H1 (cell line): ENCODE data around the gene MCM3. TPM values are rescaled to one million over a fixed set of nuclear protein-coding genes. Genes with fewer than 3 reads are reported as not detected.

Experiments
- CTCF ChIA-PET: fragments of 300-600 bp; sonication (Branson Sonifier 250); formaldehyde crosslinking; loops from one replicate; lab custom pipeline; 2021; ENCODE audit not compliant: partially characterized antibody; lab: Charles Lee
- POLR2A ChIA-PET: fragments of 300-600 bp; sonication (Branson Sonifier 250); formaldehyde crosslinking; loops from one replicate; lab custom pipeline; 2021; ENCODE audit warnings: inconsistent platforms; ENCODE audit not compliant: partially characterized antibody; lab: Charles Lee
- DNase-seq, 2 experiments: peaks; one replicate each; pipeline versions ENCODE4 v3.0.0 to v3.0.0-alpha.2; 2010 to 2022; ENCODE audit warnings: low spot score in 2 of 2, low read depth in 1 of 2, mixed read lengths in 1 of 2
- FAIRE-seq: peaks from 2 replicates; lab custom pipeline; 2011; peaks lifted over from hg19 to GRCh38; lab: Jason Lieb, UNC
- H2AFZ ChIP-seq: 2 replicates; pipeline ENCODE4 v1.8.1; 2012; ENCODE audit warnings: low read length, inconsistent platforms
- H2AK5ac ChIP-seq: 2 replicates; pipeline ENCODE4 v1.6.1; 2013; ENCODE audit warnings: low read depth, low read length
- H2BK120ac ChIP-seq: replicated peaks from 2 replicates; pipeline ENCODE3; 2013; ENCODE audit warnings: low read depth, low read length, inconsistent platforms
- H2BK12ac ChIP-seq: 2 replicates; pipeline ENCODE4 v1.6.1; 2013; ENCODE audit warnings: low read depth, low read length
- H2BK15ac ChIP-seq: 2 replicates; pipeline ENCODE4 v1.6.1; 2013; ENCODE audit warnings: low read length
- H2BK20ac ChIP-seq: 2 replicates; pipeline ENCODE4 v1.6.1; 2013; ENCODE audit warnings: low read length
- H2BK5ac ChIP-seq: 2 replicates; pipeline ENCODE4 v1.6.1; 2013; ENCODE audit warnings: low read depth, low read length
- H3K14ac ChIP-seq: 2 replicates; pipeline ENCODE4 v1.6.1; 2013; ENCODE audit warnings: inconsistent platforms; ENCODE audit not compliant: insufficient read length
- H3K18ac ChIP-seq: 2 replicates; pipeline ENCODE4 v1.6.1; 2013; ENCODE audit warnings: low read length; ENCODE audit errors: extremely low read depth
- H3K23ac ChIP-seq: 2 replicates; pipeline ENCODE4 v1.6.1; 2013; ENCODE audit warnings: inconsistent platforms; ENCODE audit not compliant: insufficient read length
- H3K23me2 ChIP-seq: 2 replicates; pipeline ENCODE4 v1.6.1; 2013; ENCODE audit warnings: low read depth, low read length
- H3K27ac ChIP-seq: 2 replicates; pipeline ENCODE4 v1.6.1; 2011; ENCODE audit warnings: low read depth, low read length, inconsistent platforms
- H3K27me3 ChIP-seq, 4 experiments: replicated peaks in 1 of 4; 1 replicate in 1 of 4; 2 replicates in 3 of 4; pipeline versions ENCODE4 v1.6.1 to v1.8.1; 2011 to 2013; ENCODE audit warnings: low read length in 3 of 4, mild to moderate bottlenecking in 3 of 4, inconsistent platforms in 2 of 4, mixed read lengths in 2 of 4, moderate library complexity in 1 of 4; ENCODE audit not compliant: control insufficient read depth in 3 of 4, insufficient read depth in 3 of 4; ENCODE audit errors: extremely low read depth in 1 of 4
- H3K36me3 ChIP-seq, 4 experiments: 2 replicates each; pipeline versions ENCODE4 v1.6.1 to v1.8.1; 2011 to 2013; ENCODE audit warnings: mild to moderate bottlenecking in 4 of 4, low read length in 3 of 4, moderate library complexity in 2 of 4, control low read depth in 1 of 4, inconsistent platforms in 1 of 4; ENCODE audit not compliant: insufficient read depth in 4 of 4, control insufficient read depth in 2 of 4
- H3K4ac ChIP-seq: replicated peaks from 2 replicates; pipeline ENCODE3; 2013; ENCODE audit warnings: low read length, low read depth, mixed read lengths, inconsistent platforms; ENCODE audit not compliant: insufficient read length
- H3K4me1 ChIP-seq, 4 experiments: replicated peaks in 1 of 4; 1 replicate in 1 of 4; 2 replicates in 3 of 4; pipeline versions ENCODE4 v1.6.1 to v1.8.1; 2011 to 2013; ENCODE audit warnings: low read length in 3 of 4, inconsistent platforms in 2 of 4, mixed read lengths in 1 of 4; ENCODE audit not compliant: insufficient read depth in 4 of 4, control insufficient read depth in 3 of 4
- H3K4me2 ChIP-seq, 2 experiments: 2 replicates each; pipeline versions ENCODE4 v1.6.1 to v1.8.1; 2011 to 2013; ENCODE audit warnings: low read depth in 2 of 2, low read length in 2 of 2, control low read depth in 1 of 2, inconsistent platforms in 1 of 2, mild to moderate bottlenecking in 1 of 2; ENCODE audit not compliant: insufficient read depth in 1 of 2
- H3K4me3 ChIP-seq, 4 experiments: fragments of 200-600, 300-600 bp in 1 of 4; sonication (generic), shearing (Covaris generic), sonication (Bioruptor Twin) in 1 of 4; 2 replicates each; pipeline versions ENCODE4 v1.5.1 to v1.8.1; 2011 to 2016; ENCODE audit warnings: low read length in 4 of 4, low read depth in 3 of 4, control low read depth in 2 of 4, inconsistent platforms in 2 of 4, mild to moderate bottlenecking in 2 of 4, mixed read lengths in 1 of 4, moderate library complexity in 1 of 4; ENCODE audit not compliant: insufficient read depth in 2 of 4; ENCODE audit errors: extremely low read depth in 1 of 4
- H3K56ac ChIP-seq: replicated peaks from 2 replicates; pipeline ENCODE3; 2013; ENCODE audit warnings: low read depth, mild to moderate bottlenecking, mixed read lengths, low read length, inconsistent platforms; ENCODE audit not compliant: insufficient read length
- H3K79me1 ChIP-seq: 2 replicates; pipeline ENCODE4 v1.6.1; 2013; ENCODE audit warnings: low read depth, low read length, control low read depth
- H3K79me2 ChIP-seq, 2 experiments: 2 replicates each; pipeline versions ENCODE4 v1.6.1 to v1.8.1; 2012 to 2013; ENCODE audit warnings: low read length in 2 of 2, mild to moderate bottlenecking in 2 of 2, inconsistent platforms in 1 of 2; ENCODE audit not compliant: insufficient read depth in 2 of 2, control insufficient read depth in 1 of 2
- H3K9ac ChIP-seq, 4 experiments: replicated peaks in 1 of 4; 1 replicate in 1 of 4; 2 replicates in 3 of 4; pipeline versions ENCODE4 v1.6.1 to v1.8.1; 2011 to 2013; ENCODE audit warnings: low read depth in 3 of 4, low read length in 3 of 4, control low read depth in 2 of 4, mild to moderate bottlenecking in 2 of 4, moderate library complexity in 2 of 4, inconsistent platforms in 1 of 4; ENCODE audit errors: extremely low read depth in 1 of 4
- H3K9me3 ChIP-seq, 2 experiments: 2 replicates each; pipeline versions ENCODE4 v1.6.1 to v1.8.1; 2012 to 2013; ENCODE audit warnings: mild to moderate bottlenecking in 2 of 2, moderate library complexity in 2 of 2, control low read depth in 1 of 2, inconsistent platforms in 1 of 2, low read depth in 1 of 2, low read length in 1 of 2, mixed read lengths in 1 of 2; ENCODE audit not compliant: insufficient read depth in 2 of 2
- H4K20me1 ChIP-seq, 2 experiments: replicated peaks in 1 of 2; 2 replicates each; pipeline versions ENCODE3 to v1.8.1; 2011 to 2013; ENCODE audit warnings: inconsistent platforms in 2 of 2, low read length in 2 of 2, mild to moderate bottlenecking in 1 of 2; ENCODE audit not compliant: insufficient read depth in 2 of 2, control insufficient read depth in 1 of 2
- H4K5ac ChIP-seq: 2 replicates; pipeline ENCODE4 v1.6.1; 2013; ENCODE audit warnings: low read length, low read depth, mixed read lengths, inconsistent platforms; ENCODE audit not compliant: insufficient read length
- H4K8ac ChIP-seq: 2 replicates; pipeline ENCODE4 v1.8.0; 2013; ENCODE audit warnings: mild to moderate bottlenecking, moderate library complexity, low read length, inconsistent platforms; ENCODE audit not compliant: insufficient read depth; ENCODE audit errors: extremely low read depth
- H4K91ac ChIP-seq: replicated peaks from 2 replicates; pipeline ENCODE3; 2013; ENCODE audit warnings: low read length, mixed read lengths, inconsistent platforms; ENCODE audit not compliant: insufficient read length
- BRCA1 ChIP-seq: IDR thresholded peaks from 2 replicates; pipeline ENCODE4 v1.6.1; 2012; ENCODE audit warnings: low read depth, low read length, improper control_type of control experiment
- CTCF ChIP-seq, 3 experiments: IDR thresholded peaks; 1 replicate in 2 of 3; 2 replicates in 1 of 3; pipeline versions ENCODE4 v1.5.1 to v1.6.1; 2011; ENCODE audit warnings: low read length in 3 of 3, mild to moderate bottlenecking in 3 of 3, inconsistent platforms in 2 of 3, low read depth in 1 of 3, moderate library complexity in 1 of 3; ENCODE audit not compliant: insufficient read depth in 1 of 3; ENCODE audit errors: control extremely low read depth in 1 of 3
- E2F6 ChIP-seq: IDR thresholded peaks from 2 replicates; pipeline ENCODE4 v1.6.1; 2012; ENCODE audit warnings: inconsistent platforms
- EGR1 ChIP-seq: IDR thresholded peaks from 2 replicates; pipeline ENCODE4 v1.6.1; 2011; ENCODE audit warnings: low read depth, low read length, borderline replicate concordance
- GTF2F1 ChIP-seq: IDR thresholded peaks from 2 replicates; pipeline ENCODE4 v1.6.1; 2012; ENCODE audit warnings: low read depth, low read length, improper control_type of control experiment, borderline replicate concordance
- KDM4A ChIP-seq: IDR thresholded peaks from one replicate; pipeline ENCODE4 v1.7.1; 2012; ENCODE audit warnings: low read depth, mild to moderate bottlenecking, moderate library complexity, low read length, inconsistent platforms; ENCODE audit not compliant: severe bottlenecking
- NANOG ChIP-seq: IDR thresholded peaks from 2 replicates; pipeline ENCODE4 v1.6.1; 2011; ENCODE audit warnings: low read length, low read depth, mild to moderate bottlenecking, inconsistent platforms; ENCODE audit not compliant: insufficient read depth, poor library complexity, severe bottlenecking
- RBBP5 ChIP-seq: IDR thresholded peaks from 2 replicates; pipeline ENCODE4 v1.7.1; 2012; ENCODE audit warnings: low read depth, mild to moderate bottlenecking, inconsistent platforms, low read length, moderate library complexity, borderline replicate concordance
- SIX5 ChIP-seq: IDR thresholded peaks from 2 replicates; pipeline ENCODE4 v1.6.1; 2011; ENCODE audit warnings: mild to moderate bottlenecking, low read depth, low read length
- SUZ12 ChIP-seq: fragments of 200-600 bp; sonication (generic); IDR thresholded peaks from 2 replicates; pipeline ENCODE4 v1.6.1; 2012; ENCODE audit warnings: mild to moderate bottlenecking, inconsistent platforms, low read length, moderate library complexity, mixed read lengths
- YY1 ChIP-seq: IDR thresholded peaks from 2 replicates; pipeline ENCODE4 v1.6.1; 2011; ENCODE audit warnings: low read depth, mild to moderate bottlenecking, low read length
- WGBS, 2 experiments: shearing (Covaris generic) in 1 of 2; methylation state at CpG; one replicate each; pipeline versions ENCODE4 v1.1.6 to v1.1.7; 2013 to 2015; ENCODE audit warnings: low lambda C conversion rate in 2 of 2, mixed read lengths in 2 of 2, inconsistent platforms in 1 of 2, low coverage in 1 of 2, missing lambda C conversion rate in 1 of 2; ENCODE audit not compliant: insufficient replicate concordance in 2 of 2, insufficient coverage in 1 of 2, insufficient read length in 1 of 2; ENCODE audit errors: extremely low coverage in 1 of 2, missing lambda C conversion rate in 1 of 2; 5-methylcytosine and 5-hydroxymethylcytosine counted together
- polyA plus RNA-seq, 7 experiments: library from polyadenylated mRNA; depleted of rRNA in 3 of 7; stranded (reverse) in 5 of 7; unstranded in 2 of 7; fragments of >200 nt in 5 of 7; fragments of 200-250 nt in 2 of 7; gene quantifications; 1 replicate in 5 of 7; 2 replicates in 1 of 7; 4 replicates in 1 of 7; pipeline versions ENCODE4 v1.2.1 to v1.2.3, GENCODE V29; 2011 to 2013; ENCODE audit warnings: missing spikeins in 2 of 7, mixed read lengths in 2 of 7
- total RNA-seq: library from RNA; stranded (reverse); fragmentation: NEBNext Ultra II Directional; extraction: Animal tissue kit (Norgen Biotek cat#: 25700); gene quantifications from 2 replicates; pipeline ENCODE4 v1.2.1, GENCODE V29; 2021

Gene MCM3
- total and polyA plus RNA-seq, 2 of the 8 experiments (the other 6 are each of a cell fraction or from before 2014, with no cell fraction given): 275 to 293 TPM

- POLR2A ChIA-PET: no interaction called here
- H4K5ac ChIP-seq: no peak overlapping the region
- H3K9ac ChIP-seq: no peak overlapping the region
- no peak overlapping the region for H2BK120ac ChIP-seq
- H3K4me2 ChIP-seq: no peak overlapping the region
- H2AK5ac ChIP-seq: no peak overlapping the region
- no peak overlapping the region for H3K27ac ChIP-seq
- DNase-seq: no peak
- no peak overlapping the region for H3K18ac ChIP-seq
- no peaks in the 10 kb centered on the region for H3K27me3 ChIP-seq
- H4K20me1 ChIP-seq: no peaks in the 10 kb centered on the region
- no peaks in the 10 kb centered on the region for H3K9me3 ChIP-seq
- H3K14ac ChIP-seq: no peak overlapping the region
- CTCF ChIA-PET: interaction anchor here (1.3 to 1.5 kb wide), 2 partner anchors 83 to 153 kb away, joined by 3 to 5 read pairs; no protein-coding TSS in a partner anchor
- no peak overlapping the region for H3K4me3 ChIP-seq
- FAIRE-seq: no peak
- no peaks in the 10 kb centered on the region for H3K23me2 ChIP-seq
- no peak overlapping the region for H4K8ac ChIP-seq
- H2AFZ ChIP-seq: no peak overlapping the region
- no peak overlapping the region for H3K4ac ChIP-seq
- H4K91ac ChIP-seq: no peak overlapping the region
- no peak overlapping the region for H2BK20ac ChIP-seq
- H3K23ac ChIP-seq: no peak overlapping the region
- H3K79me2 ChIP-seq: no peaks in the 10 kb centered on the region
- no peaks in the 10 kb centered on the region for H3K4me1 ChIP-seq
- H2BK5ac ChIP-seq: no peak overlapping the region
- H3K56ac ChIP-seq: no peak overlapping the region
- H2BK12ac ChIP-seq: no peak overlapping the region
- no peaks in the 10 kb centered on the region for H3K36me3 ChIP-seq
- 75% methylated on average over 1 of the region's 1 CpG; no CpG with 5 or more reads in 1 of the 2 experiments for WGBS, 2 experiments
- no peak overlapping the region for H2BK15ac ChIP-seq
- no peaks in the 10 kb centered on the region for H3K79me1 ChIP-seq
- no peak for TF ChIP-seq RBBP5
- no peak for TF ChIP-seq SUZ12
- no peak for TF ChIP-seq CTCF (IDR thresholded peaks at IDR 0.05; ENCODE audit: control extremely low read depth in 1 of 3, insufficient read depth in 1 of 3, low read depth in 1 of 3, low read length in 3 of 3)
- TF ChIP-seq BRCA1: no peak
- no peak for TF ChIP-seq KDM4A
- no peak for TF ChIP-seq EGR1
- TF ChIP-seq NANOG: no peak
- no peak for TF ChIP-seq GTF2F1
- TF ChIP-seq YY1: no peak
- no peak for TF ChIP-seq E2F6
- no peak for TF ChIP-seq SIX5
Measured at GRCh38 chr6:52317211-52317610, 32.7 kb upstream of the MCM3 start.
